H9 (cell line): ENCODE measurements around the gene CRELD2. TPM values are rescaled to one million over a fixed set of nuclear protein-coding genes. Genes with fewer than 3 reads are reported as not detected.

ENCODE experiments used
- DNase-seq: peaks from one replicate; pipeline ENCODE4 v3.0.0-alpha.2; 2017
- H2AFZ ChIP-seq: one replicate; pipeline ENCODE4 v1.6.1; 2013; ENCODE audit warnings: mild to moderate bottlenecking, low read length, control low read depth, moderate library complexity
- H2AK5ac ChIP-seq: 2 replicates; pipeline ENCODE4 v1.6.1; 2013; ENCODE audit warnings: low read length, control low read depth, mixed read lengths; ENCODE audit not compliant: insufficient read length
- H2BK120ac ChIP-seq: one replicate; pipeline ENCODE4 v1.6.1; 2013; ENCODE audit warnings: low read depth, mild to moderate bottlenecking, low read length, control low read depth, inconsistent platforms; ENCODE audit not compliant: poor library complexity, severe bottlenecking
- H2BK12ac ChIP-seq: 2 replicates; pipeline ENCODE4 v1.6.1; 2013; ENCODE audit warnings: low read length, control low read depth, mixed read lengths, low read depth; ENCODE audit not compliant: insufficient read length
- H2BK15ac ChIP-seq: 2 replicates; pipeline ENCODE4 v1.6.1; 2013; ENCODE audit warnings: low read depth, low read length, control low read depth
- H2BK20ac ChIP-seq: one replicate; pipeline ENCODE4 v1.6.1; 2013; ENCODE audit warnings: low read depth, mild to moderate bottlenecking, low read length, control low read depth, inconsistent platforms; ENCODE audit not compliant: poor library complexity, severe bottlenecking
- H2BK5ac ChIP-seq: 2 replicates; pipeline ENCODE4 v1.6.1; 2013; ENCODE audit warnings: low read length, control low read depth, mixed read lengths; ENCODE audit not compliant: insufficient read length
- H3K14ac ChIP-seq: 2 replicates; pipeline ENCODE4 v1.6.1; 2013; ENCODE audit warnings: low read length, control low read depth; ENCODE audit not compliant: insufficient read depth
- H3K18ac ChIP-seq: 2 replicates; pipeline ENCODE4 v1.6.1; 2013; ENCODE audit warnings: low read depth, mild to moderate bottlenecking, mixed read lengths, low read length, control low read depth; ENCODE audit not compliant: insufficient read length
- H3K23ac ChIP-seq: 2 replicates; pipeline ENCODE4 v1.6.1; 2013; ENCODE audit warnings: low read length, control low read depth, mixed read lengths, low read depth; ENCODE audit not compliant: insufficient read length
- H3K23me2 ChIP-seq: 2 replicates; pipeline ENCODE4 v1.6.1; 2013; ENCODE audit warnings: low read depth, mild to moderate bottlenecking, mixed read lengths, low read length, control low read depth; ENCODE audit not compliant: insufficient read length, poor library complexity, severe bottlenecking
- H3K27ac ChIP-seq: 2 replicates; pipeline ENCODE4 v1.5.1; 2013; ENCODE audit warnings: low read length, control low read depth, mixed read lengths, low read depth; ENCODE audit not compliant: insufficient read length
- H3K27me3 ChIP-seq: 2 replicates; pipeline ENCODE4 v1.6.1; 2013; ENCODE audit warnings: low read length, control low read depth, inconsistent platforms; ENCODE audit not compliant: insufficient read depth
- H3K4ac ChIP-seq: 2 replicates; pipeline ENCODE4 v1.6.1; 2013; ENCODE audit warnings: low read depth, mild to moderate bottlenecking, control low read depth, inconsistent platforms, low read length, moderate library complexity
- H3K4me1 ChIP-seq: 2 replicates; pipeline ENCODE4 v1.6.1; 2013; ENCODE audit warnings: low read length, control low read depth, inconsistent platforms; ENCODE audit not compliant: insufficient read depth
- H3K4me2 ChIP-seq: 2 replicates; pipeline ENCODE4 v1.6.1; 2013; ENCODE audit warnings: low read length, control low read depth, mixed read lengths; ENCODE audit not compliant: insufficient read length, insufficient read depth
- H3K56ac ChIP-seq: 2 replicates; pipeline ENCODE4 v1.6.1; 2013; ENCODE audit warnings: low read depth, mild to moderate bottlenecking, mixed read lengths, low read length, control low read depth; ENCODE audit not compliant: insufficient read length
- H3K79me1 ChIP-seq: 2 replicates; pipeline ENCODE4 v1.6.1; 2013; ENCODE audit warnings: low read depth, mild to moderate bottlenecking, moderate library complexity, low read length, control low read depth, inconsistent platforms; ENCODE audit not compliant: insufficient read depth, poor library complexity, severe bottlenecking
- H3K79me2 ChIP-seq: 2 replicates; pipeline ENCODE4 v1.6.1; 2013; ENCODE audit warnings: low read length, control low read depth, inconsistent platforms; ENCODE audit not compliant: insufficient read depth
- H3K9ac ChIP-seq: 2 replicates; pipeline ENCODE4 v1.6.1; 2013; ENCODE audit warnings: low read length, control low read depth, mixed read lengths; ENCODE audit not compliant: insufficient read length; ENCODE audit errors: extremely low read depth
- H3K9me3 ChIP-seq: one replicate; pipeline ENCODE4 v1.6.1; 2013; ENCODE audit warnings: low read depth, low read length, inconsistent platforms; ENCODE audit not compliant: control insufficient read depth
- H3T11ph ChIP-seq: one replicate; pipeline ENCODE4 v1.6.1; 2013; ENCODE audit warnings: mild to moderate bottlenecking, low read length, control low read depth, inconsistent platforms
- H4K20me1 ChIP-seq: one replicate; pipeline ENCODE4 v1.6.1; 2013; ENCODE audit not compliant: control insufficient read depth, insufficient read length, insufficient read depth
- H4K5ac ChIP-seq: 2 replicates; pipeline ENCODE4 v1.6.1; 2013; ENCODE audit warnings: low read depth, mild to moderate bottlenecking, mixed read lengths, low read length, control low read depth; ENCODE audit not compliant: insufficient read length
- H4K8ac ChIP-seq: replicated peaks from 2 replicates; pipeline ENCODE4 v1.6.1; 2013; ENCODE audit warnings: low read length, control low read depth, mixed read lengths, low read depth; ENCODE audit not compliant: insufficient read length
- H4K91ac ChIP-seq: 2 replicates; pipeline ENCODE4 v1.6.1; 2013; ENCODE audit warnings: low read depth, mild to moderate bottlenecking, moderate library complexity, mixed read lengths, low read length, control low read depth; ENCODE audit not compliant: insufficient read length
- H3K27ac Mint-ChIP-seq, 3 experiments: 2 replicates in 2 of 3; 3 replicates in 1 of 3; pipeline ENCODE4 v1.8.0; 2020 to 2021; ENCODE audit warnings: mixed read lengths in 3 of 3, mild to moderate bottlenecking in 1 of 3, moderate library complexity in 1 of 3
- H3K27me3 Mint-ChIP-seq: 2 replicates; pipeline ENCODE4 v1.8.0; 2021; ENCODE audit warnings: low read depth, mild to moderate bottlenecking, moderate library complexity, mixed read lengths
- H3K36me3 Mint-ChIP-seq, 3 experiments: 2 replicates in 2 of 3; 3 replicates in 1 of 3; pipeline ENCODE4 v1.8.0; 2020 to 2021; ENCODE audit warnings: low read depth in 3 of 3, mixed read lengths in 3 of 3; ENCODE audit not compliant: insufficient read depth in 1 of 3
- H3K4me1 Mint-ChIP-seq, 2 experiments: 2 replicates each; pipeline ENCODE4 v1.8.0; 2020; ENCODE audit warnings: mixed read lengths in 2 of 2
- H3K4me3 Mint-ChIP-seq, 2 experiments: 2 replicates in 1 of 2; 3 replicates in 1 of 2; pipeline ENCODE4 v1.8.0; 2020 to 2021; ENCODE audit warnings: mild to moderate bottlenecking in 2 of 2, mixed read lengths in 2 of 2, moderate library complexity in 1 of 2
- H3K9me3 Mint-ChIP-seq, 2 experiments: 2 replicates in 1 of 2; 3 replicates in 1 of 2; pipeline ENCODE4 v1.8.0; 2020; ENCODE audit warnings: mild to moderate bottlenecking in 2 of 2, mixed read lengths in 2 of 2, moderate library complexity in 1 of 2
- CTCF ChIP-seq: fragments of 200-600 bp; sonication (generic); conservative IDR thresholded peaks from 3 replicates; pipeline ENCODE4 v1.8.0; 2021; ENCODE audit warnings: antibody characterized with exemption, mild to moderate bottlenecking
- WGBS: extraction: QIAGEN DNeasy Blood & Tissue Kit; methylation state at CpG from one replicate; pipeline ENCODE4 v1.1.7; 2013; ENCODE audit warnings: missing lambda C conversion rate, low lambda C conversion rate, mixed read lengths; ENCODE audit not compliant: insufficient read length; ENCODE audit errors: extremely low coverage; 5-methylcytosine and 5-hydroxymethylcytosine counted together
- total RNA-seq: library from RNA; stranded (reverse); gene quantifications from 2 replicates; pipeline ENCODE4 v1.2.1, GENCODE V29; 2021

The CRELD2 gene
- total RNA-seq, 1 experiment from 2014 or later: 34.7 TPM

- no peak overlapping the region for H4K91ac ChIP-seq
- Mint-ChIP-seq H3K36me3 (peaks cover 33 to 57% (median 56%) of the 10 kb centered on the region in 3 experiments), H3K27me3 (no peaks in the 10 kb centered on the region), H3K9me3 (peaks cover 3 to 11% of the 10 kb centered on the region in 2 experiments; a peak in 4 of 5 replicates), H3K27ac (no peak overlapping the region), H3K4me1 (peaks cover 0 to 6% of the 10 kb centered on the region in 2 experiments; a peak in 1 of 4 replicates), H3K4me3 (no peak overlapping the region)
- no peak overlapping the region for H3K4me2 ChIP-seq
- no peak overlapping the region for H2BK12ac ChIP-seq
- no peak overlapping the region for H3K14ac ChIP-seq
- H3K79me2 ChIP-seq: no peaks in the 10 kb centered on the region
- H3K27ac ChIP-seq: no peak overlapping the region
- no peak overlapping the region for H3K18ac ChIP-seq
- WGBS: no CpG with 5 or more reads among the region's 11 CpGs
- H3K27me3 ChIP-seq: no peaks in the 10 kb centered on the region
- no peak for TF ChIP-seq CTCF
- no peak overlapping the region for H2AK5ac ChIP-seq
- DNase-seq: no peak
- H3K79me1 ChIP-seq: no peaks in the 10 kb centered on the region
- no peak overlapping the region for H2BK5ac ChIP-seq
- no peak overlapping the region for H3K9ac ChIP-seq
- peaks cover 5% of the 10 kb centered on the region for H4K20me1 ChIP-seq
- H2BK120ac ChIP-seq: no peak overlapping the region
- no peak overlapping the region for H3T11ph ChIP-seq
- no peak overlapping the region for H4K8ac ChIP-seq
- no peak overlapping the region for H2BK20ac ChIP-seq
- H4K5ac ChIP-seq: no peak overlapping the region
- H3K23me2 ChIP-seq: no peaks in the 10 kb centered on the region
- H3K4ac ChIP-seq: no peak overlapping the region
- no peak overlapping the region for H2AFZ ChIP-seq
- no peak overlapping the region for H2BK15ac ChIP-seq
- H3K4me1 ChIP-seq: no peaks in the 10 kb centered on the region
- no peak overlapping the region for H3K23ac ChIP-seq
- no peaks in the 10 kb centered on the region for H3K9me3 ChIP-seq
- no peak overlapping the region for H3K56ac ChIP-seq
These were observed 14.4 kb upstream of the CRELD2 start for GRCh38 chr22:49904040-49904369.
